CD4-positive, alpha-beta T cell treated with Interleukin-1 beta for 1 hour (primary cell): ENCODE data around the gene PJVK.
"Not testable (repeated sequence)": the region's sequence is repeated elsewhere in the genome, so short reads cannot be mapped to it uniquely, and the experiment has no call there.

ENCODE experiments used
- DNase-seq, 2 donors: peaks; one replicate each; pipeline ENCODE4 v3.0.0-alpha.2; 2020 to 2022

PJVK gene

GRCh38 chr2:178450774-178451525 is at the start of gene PJVK, which contains the start of gene PRKRA:
Gene PJVK, plus strand, starts transcription at chr2:178451378. Its CDS starts 2,032 bp downstream, at chr2:178453410.
Gene PRKRA, minus strand, starts transcription at chr2:178451175. Its CDS starts 145 bp downstream, at chr2:178451030.
- peak; percentile 95 to 96 for DNase-seq

- DNase-seq, result no peak
Observed at GRCh38 chr2:178401994-178402437, 49.2 kb upstream of the PJVK start.

- DNase-seq, result no peak
Observed at GRCh38 chr2:178403671-178404306, 47.4 kb upstream of the PJVK start.

GRCh38 chr2:178404368-178404767 is 46.8 kb upstream of the PJVK start:
- no peak for DNase-seq

- DNase-seq, result no peak
Observed at GRCh38 chr2:178409261-178409660, 41.9 kb upstream of the PJVK start.

GRCh38 chr2:178412047-178412446 is 39.1 kb upstream of the PJVK start:
- DNase-seq, result no peak

- DNase-seq, result not testable (repeated sequence)
Observed at GRCh38 chr2:178412453-178412852, 38.7 kb upstream of the PJVK start.

- DNase-seq, result peak; percentile 73 to 74
Observed at GRCh38 chr2:178413472-178414265, 37.5 kb upstream of the PJVK start.

- peak; percentile 82 for DNase-seq
Observed at GRCh38 chr2:178414266-178415247, 36.6 kb upstream of the PJVK start.

GRCh38 chr2:178415979-178416378 is 35.2 kb upstream of the PJVK start:
- no peak for DNase-seq

- no peak for DNase-seq
Observed at GRCh38 chr2:178417916-178418315, 33.3 kb upstream of the PJVK start.

- no peak for DNase-seq
Observed at GRCh38 chr2:178418426-178418825, 32.8 kb upstream of the PJVK start.

- DNase-seq, result no peak
Observed at GRCh38 chr2:178419123-178419522, 32.1 kb upstream of the PJVK start.

GRCh38 chr2:178420463-178420999 is 30.6 kb upstream of the PJVK start:
- no peak for DNase-seq

- no peak for DNase-seq
Observed at GRCh38 chr2:178422097-178422496, 29.1 kb upstream of the PJVK start.

- not testable (repeated sequence) for DNase-seq
Observed at GRCh38 chr2:178423746-178424145, 27.4 kb upstream of the PJVK start.

GRCh38 chr2:178425255-178425827 is 25.8 kb upstream of the PJVK start:
- no peak for DNase-seq

- no peak for DNase-seq
Observed at GRCh38 chr2:178426388-178426787, 24.8 kb upstream of the PJVK start.

GRCh38 chr2:178427458-178427857 is 23.7 kb upstream of the PJVK start:
- DNase-seq, result no peak

GRCh38 chr2:178428396-178428806 is 22.8 kb upstream of the PJVK start:
- DNase-seq, result no peak

GRCh38 chr2:178429336-178429735 is 21.8 kb upstream of the PJVK start:
- DNase-seq, result no peak
